Stimulated activated CD4-positive, alpha-beta T cell treated with anti-CD3 and anti-CD28 coated beads, Interleukin-1b, Interleukin-23, amount 100 ng/mL, for 1 hour (primary cell): ENCODE results near the gene SRCIN1.
"Not testable (repeated sequence)": the region's sequence is repeated elsewhere in the genome, so short reads cannot be mapped to it uniquely, and the experiment has no call there.

Experiments used
- DNase-seq, 2 donors: peaks; one replicate each; pipeline ENCODE4 v3.0.0-alpha.2; 2020; ENCODE audit warnings: low read depth in 2 of 2

Gene SRCIN1

GRCh38 chr17:38482039-38482699, 123.6 kb downstream of the SRCIN1 start:
- DNase-seq = not testable (repeated sequence)
